GM23338 (cell line): ENCODE results near the gene RCSD1. TPM values are rescaled to one million over a fixed set of nuclear protein-coding genes. Genes with fewer than 3 reads are reported as not detected.

Experiments used
- ATAC-seq: fragments of 200-7000 bp; cut with Tn5 transposase; 3 replicates; pipeline ENCODE4 v1.9.1; 2020
- DNase-seq: peaks from one replicate; pipeline ENCODE4 v3.0.0-alpha.2; 2015; ENCODE audit warnings: low spot score
- H2AFZ ChIP-seq: fragments of 200-600 bp; sonication (generic); 2 replicates; pipeline ENCODE4 v1.8.0; 2016; ENCODE audit warnings: antibody characterized with exemption, mild to moderate bottlenecking, moderate library complexity
- H3F3A ChIP-seq: fragments of 200-600 bp; sonication (generic); replicated peaks from 2 replicates; pipeline ENCODE4 v1.8.0; 2017; ENCODE audit warnings: antibody characterized with exemption, mixed run types, low read depth
- H3K27ac ChIP-seq: fragments of 200-600 bp; sonication (generic); 2 replicates; pipeline ENCODE4 v1.6.1; 2016; ENCODE audit warnings: low read depth
- H3K27me3 ChIP-seq: fragments of 200-600 bp; sonication (generic); 2 replicates; pipeline ENCODE4 v1.8.0; 2016; ENCODE audit warnings: mild to moderate bottlenecking, mixed run types, moderate library complexity; ENCODE audit not compliant: insufficient read depth
- H3K36me3 ChIP-seq: fragments of 200-600 bp; sonication (generic); 2 replicates; pipeline ENCODE4 v1.8.0; 2016; ENCODE audit warnings: mild to moderate bottlenecking; ENCODE audit not compliant: insufficient read depth
- H3K4me1 ChIP-seq: fragments of 200-600 bp; sonication (generic); 2 replicates; pipeline ENCODE4 v1.8.0; 2016; ENCODE audit warnings: mild to moderate bottlenecking, moderate library complexity; ENCODE audit not compliant: insufficient read depth
- H3K4me2 ChIP-seq: fragments of 200-600 bp; sonication (generic); 2 replicates; pipeline ENCODE4 v1.7.1; 2017; ENCODE audit warnings: mixed run types
- H3K4me3 ChIP-seq: fragments of 200-600 bp; sonication (generic); 2 replicates; pipeline ENCODE4 v1.6.1; 2016; ENCODE audit warnings: mixed run types
- H3K79me2 ChIP-seq: fragments of 200-600 bp; sonication (generic); replicated peaks from 2 replicates; pipeline ENCODE4 v1.8.0; 2017; ENCODE audit warnings: mild to moderate bottlenecking; ENCODE audit not compliant: insufficient read depth
- H3K9me2 ChIP-seq: fragments of 200-600 bp; sonication (generic); 2 replicates; pipeline ENCODE4 v1.8.0; 2017; ENCODE audit not compliant: insufficient read depth
- H4K20me1 ChIP-seq: fragments of 200-600 bp; sonication (generic); replicated peaks from 2 replicates; pipeline ENCODE4 v1.8.0; 2017; ENCODE audit warnings: mild to moderate bottlenecking; ENCODE audit not compliant: insufficient read depth
- H3K27ac Mint-ChIP-seq: 2 replicates; pipeline ENCODE4 v1.8.0; 2020; ENCODE audit warnings: inconsistent platforms, mild to moderate bottlenecking, moderate library complexity, mixed read lengths
- H3K27me3 Mint-ChIP-seq: 3 replicates; pipeline ENCODE4 v1.8.0; 2022; ENCODE audit warnings: low read depth, mild to moderate bottlenecking, moderate library complexity, mixed read lengths, inconsistent platforms; ENCODE audit not compliant: insufficient read depth, poor library complexity
- H3K36me3 Mint-ChIP-seq: 3 replicates; pipeline ENCODE4 v1.8.0; 2021; ENCODE audit warnings: low read depth, mild to moderate bottlenecking, inconsistent platforms, moderate library complexity, mixed read lengths
- H3K4me1 Mint-ChIP-seq: 3 replicates; pipeline ENCODE4 v1.8.0; 2020; ENCODE audit warnings: mild to moderate bottlenecking, inconsistent platforms, mixed read lengths
- H3K4me3 Mint-ChIP-seq: 3 replicates; pipeline ENCODE4 v1.8.0; 2021; ENCODE audit warnings: moderate library complexity, mild to moderate bottlenecking, inconsistent platforms, mixed read lengths
- H3K9me3 Mint-ChIP-seq: 3 replicates; pipeline ENCODE4 v1.8.0; 2020; ENCODE audit warnings: moderate library complexity, mild to moderate bottlenecking, inconsistent platforms, mixed read lengths
- CREB1 ChIP-seq: fragments of 250-450 bp; sonication (Bioruptor Pico); IDR thresholded peaks from 2 replicates; pipeline ENCODE4 v1.5.0; 2020; ENCODE audit warnings: low read depth, mild to moderate bottlenecking, moderate library complexity
- CTCF ChIP-seq, 2 experiments: fragments of 200-600 bp in 1 of 2; sonication (generic) in 1 of 2; conservative IDR thresholded peaks; 2 replicates each; pipeline versions ENCODE4 v1.5.1 to v1.6.1; 2016 to 2017; ENCODE audit warnings: antibody characterized with exemption in 2 of 2, low read depth in 2 of 2, mild to moderate bottlenecking in 2 of 2, moderate library complexity in 1 of 2
- ETS1 ChIP-seq: IDR thresholded peaks from 2 replicates; pipeline ENCODE4 v1.6.1; 2016; ENCODE audit warnings: antibody characterized with exemption
- EZH2 ChIP-seq: fragments of 200-600 bp; sonication (generic); IDR thresholded peaks from one replicate; pipeline ENCODE4 v1.8.0; 2017; ENCODE audit warnings: antibody characterized with exemption, mild to moderate bottlenecking, low read depth; ENCODE audit not compliant: unreplicated experiment
- EZH2phosphoT487 ChIP-seq: fragments of 200-600 bp; sonication (generic); IDR thresholded peaks from one replicate; pipeline ENCODE4 v1.8.1; 2018; ENCODE audit warnings: antibody characterized with exemption; ENCODE audit not compliant: unreplicated experiment
- JUNB ChIP-seq: IDR thresholded peaks from one replicate; pipeline ENCODE4 v1.6.1; 2016; ENCODE audit warnings: antibody characterized with exemption; ENCODE audit not compliant: unreplicated experiment
- NANOG ChIP-seq: IDR thresholded peaks from 2 replicates; pipeline ENCODE4 v1.6.1; 2016; ENCODE audit warnings: antibody characterized with exemption, borderline replicate concordance
- POLR2AphosphoS5 ChIP-seq: IDR thresholded peaks from 2 replicates; pipeline ENCODE4 v1.6.1; 2016; ENCODE audit warnings: antibody characterized with exemption, low read depth
- REST ChIP-seq: IDR thresholded peaks from one replicate; pipeline ENCODE4 v1.6.1; 2018; ENCODE audit warnings: antibody characterized with exemption; ENCODE audit not compliant: unreplicated experiment
- STAT1 ChIP-seq: IDR thresholded peaks from one replicate; pipeline ENCODE4 v1.6.1; 2016; ENCODE audit warnings: antibody characterized with exemption; ENCODE audit not compliant: unreplicated experiment
- ZNF114 ChIP-seq: fragments of 250-450 bp; sonication (Bioruptor Pico); IDR thresholded peaks from 2 replicates; pipeline ENCODE4 v1.5.0; 2020; ENCODE audit warnings: mild to moderate bottlenecking, moderate library complexity
- ZNF331 ChIP-seq: fragments of 250-450 bp; sonication (Bioruptor Pico); IDR thresholded peaks from 2 replicates; pipeline ENCODE4 v1.5.0; 2020; ENCODE audit warnings: low read depth, mild to moderate bottlenecking, moderate library complexity
- ZNF462 ChIP-seq: fragments of 250-450 bp; sonication (Bioruptor Pico); IDR thresholded peaks from 2 replicates; pipeline ENCODE4 v1.5.0; 2020; ENCODE audit warnings: mild to moderate bottlenecking, moderate library complexity
- polyA plus RNA-seq: library from polyadenylated mRNA; unstranded; fragments of >200 nt; fragmentation: Nextera tagmentation; extraction: Ambion mirVana; gene quantifications from 2 replicates; pipeline ENCODE4 v1.2.1, GENCODE V29; 2016
- total RNA-seq: library from RNA; depleted of rRNA; stranded (reverse); fragments of >200 nt; shearing (Covaris generic); gene quantifications from 2 replicates; pipeline ENCODE4 v1.2.3, GENCODE V29; 2014

Gene RCSD1
- total and polyA plus RNA-seq, 2 experiments from 2014 or later: 0.18 to 0.73 TPM

GRCh38 chr1:167685844-167686243 is 55.8 kb downstream of the RCSD1 start:
- peak overlapping the region; percentile 94 for H2AFZ ChIP-seq
- H3K27me3 ChIP-seq: no peaks in the 10 kb centered on the region
- H3K36me3 Mint-ChIP-seq: no peaks in the 10 kb centered on the region
- no peak for TF ChIP-seq ETS1
- no peak for TF ChIP-seq ZNF114 (CRISPR knock-in tag)
- no peak for TF ChIP-seq NANOG
- no peak for TF ChIP-seq EZH2
- no peak for TF ChIP-seq ZNF331 (CRISPR knock-in tag)
- no peak for TF ChIP-seq ZNF462 (CRISPR knock-in tag)
- no peak for TF ChIP-seq STAT1
- TF ChIP-seq REST: no peak
- no peak for TF ChIP-seq CTCF (conservative IDR thresholded peaks at IDR 0.05; ENCODE audit: low read depth in 2 of 2)
- no peak for TF ChIP-seq POLR2AphosphoS5
- no peak for TF ChIP-seq JUNB
- no peak for TF ChIP-seq EZH2phosphoT487
- no peak for TF ChIP-seq CREB1 (CRISPR knock-in tag)
- no peaks in the 10 kb centered on the region for H3K9me3 Mint-ChIP-seq
- no peak overlapping the region for H3K27ac Mint-ChIP-seq
- ATAC-seq (no peak), DNase-seq (no peak)
- H3K27ac ChIP-seq: no peak overlapping the region
- H3K36me3 ChIP-seq: no peaks in the 10 kb centered on the region
- peaks cover 40% of the 10 kb centered on the region for H3K4me1 Mint-ChIP-seq
- H4K20me1 ChIP-seq: no peaks in the 10 kb centered on the region
- H3K79me2 ChIP-seq: no peaks in the 10 kb centered on the region
- H3K9me2 ChIP-seq: no peaks in the 10 kb centered on the region
- 0 out of 2 replicates have a peak overlapping the region, but pooled peaks have one; percentile 38 for H3K4me2 ChIP-seq
- no peaks in the 10 kb centered on the region for H3F3A ChIP-seq
- no peak overlapping the region for H3K4me3 Mint-ChIP-seq
- H3K27me3 Mint-ChIP-seq: peaks cover 10% of the 10 kb centered on the region
- peaks cover 32% of the 10 kb centered on the region for H3K4me1 ChIP-seq
- no peak overlapping the region for H3K4me3 ChIP-seq
